Natural killer cell (primary cell): ENCODE results near the gene GGT1. TPM values are rescaled to one million over a fixed set of nuclear protein-coding genes. Genes with fewer than 3 reads are reported as not detected.
"Not testable (repeated sequence)": the region's sequence is repeated elsewhere in the genome, so short reads cannot be mapped to it uniquely, and the experiment has no call there.

Experiments used
- ATAC-seq, 3 donors: fragments of 150-1000 bp in 2 of 3; fragments of 200-7000 bp in 1 of 3; cut with Tn5 transposase; 1 replicate in 1 of 3; 2 replicates in 2 of 3; pipeline ENCODE4 v1.10.0; 2021; ENCODE audit warnings: mild to moderate bottlenecking in 2 of 3, moderate library complexity in 2 of 3
- DNase-seq, 2 donors: peaks; one replicate each; pipeline versions ENCODE4 v3.0.0 to v3.0.0-alpha.2; 2013 to 2021; ENCODE audit warnings: mixed read lengths in 1 of 2
- H3K27ac ChIP-seq: one replicate; pipeline ENCODE4 v1.5.1; 2013; ENCODE audit warnings: mild to moderate bottlenecking, low read length
- H3K27me3 ChIP-seq: one replicate; pipeline ENCODE4 v1.6.1; 2013; ENCODE audit warnings: low read length; ENCODE audit not compliant: control insufficient read depth, insufficient read depth
- H3K36me3 ChIP-seq: one replicate; pipeline ENCODE4 v1.6.1; 2013; ENCODE audit warnings: low read length; ENCODE audit not compliant: control insufficient read depth, insufficient read depth
- H3K4me1 ChIP-seq: one replicate; pipeline ENCODE4 v1.6.1; 2013; ENCODE audit warnings: low read length; ENCODE audit not compliant: control insufficient read depth, insufficient read depth
- H3K4me3 ChIP-seq: one replicate; pipeline ENCODE4 v1.5.1; 2013; ENCODE audit warnings: low read length
- H3K9me3 ChIP-seq: one replicate; pipeline ENCODE4 v1.6.1; 2013; ENCODE audit warnings: low read length; ENCODE audit not compliant: control insufficient read depth, insufficient read depth
- H3K27ac Mint-ChIP-seq, 2 donors: one replicate each; pipeline ENCODE4 v1.8.0; 2022; ENCODE audit warnings: mild to moderate bottlenecking in 2 of 2, mixed read lengths in 2 of 2, moderate library complexity in 1 of 2
- H3K27me3 Mint-ChIP-seq, 2 donors: one replicate each; pipeline ENCODE4 v1.8.0; 2022; ENCODE audit warnings: low read depth in 2 of 2, mixed read lengths in 2 of 2
- H3K36me3 Mint-ChIP-seq: one replicate; pipeline ENCODE4 v1.8.0; 2022; ENCODE audit warnings: mixed read lengths
- H3K4me1 Mint-ChIP-seq, 2 donors: one replicate each; pipeline ENCODE4 v1.8.0; 2022; ENCODE audit warnings: mixed read lengths in 2 of 2
- H3K4me3 Mint-ChIP-seq: one replicate; pipeline ENCODE4 v1.8.0; 2022; ENCODE audit warnings: mild to moderate bottlenecking, moderate library complexity, mixed read lengths
- H3K9me3 Mint-ChIP-seq, 2 donors: one replicate each; pipeline ENCODE4 v1.8.0; 2022; ENCODE audit warnings: mixed read lengths in 2 of 2
- WGBS: methylation state at CpG from one replicate; pipeline ENCODE4 v1.1.7; 2013; ENCODE audit warnings: missing lambda C conversion rate; ENCODE audit not compliant: insufficient coverage; 5-methylcytosine and 5-hydroxymethylcytosine counted together
- intact Hi-C: fragments of 100-400 bp; cut with micrococcal nuclease; formaldehyde crosslinking; loops from one replicate; pipeline ENCODE4 v1.14.2; 2022
- total RNA-seq, 4 donors: library from RNA; stranded (reverse); fragments of 120-200 nt in 1 of 4; gene quantifications; one replicate each; pipeline versions ENCODE4 v1.2.3 to v1.2.4, GENCODE V29; 2013 to 2022

The GGT1 gene
- total RNA-seq, 3 donors from 2014 or later (not counting 1 experiment from before 2014, with no cell fraction given), result 4.0 to 11.9 (median 7.0) TPM

GRCh38 chr22:24606340-24606739 lies 3.3 kb downstream of the GGT1 start:
- H3K4me1 ChIP-seq, result peaks cover 48% of the 10 kb centered on the region
- H3K36me3 Mint-ChIP-seq, H3K9me3 Mint-ChIP-seq, intact Hi-C loops, H3K27me3 Mint-ChIP-seq, H3K27ac Mint-ChIP-seq, DNase-seq, H3K4me3 ChIP-seq, H3K27ac ChIP-seq, H3K27me3 ChIP-seq, H3K4me3 Mint-ChIP-seq, H3K36me3 ChIP-seq, H3K9me3 ChIP-seq, ATAC-seq: not testable (repeated sequence)
- peaks cover 20 to 30% of the 10 kb centered on the region in 2 donors for H3K4me1 Mint-ChIP-seq
- WGBS, result 92% methylated on average over 2 of the region's 2 CpGs

DNA sequence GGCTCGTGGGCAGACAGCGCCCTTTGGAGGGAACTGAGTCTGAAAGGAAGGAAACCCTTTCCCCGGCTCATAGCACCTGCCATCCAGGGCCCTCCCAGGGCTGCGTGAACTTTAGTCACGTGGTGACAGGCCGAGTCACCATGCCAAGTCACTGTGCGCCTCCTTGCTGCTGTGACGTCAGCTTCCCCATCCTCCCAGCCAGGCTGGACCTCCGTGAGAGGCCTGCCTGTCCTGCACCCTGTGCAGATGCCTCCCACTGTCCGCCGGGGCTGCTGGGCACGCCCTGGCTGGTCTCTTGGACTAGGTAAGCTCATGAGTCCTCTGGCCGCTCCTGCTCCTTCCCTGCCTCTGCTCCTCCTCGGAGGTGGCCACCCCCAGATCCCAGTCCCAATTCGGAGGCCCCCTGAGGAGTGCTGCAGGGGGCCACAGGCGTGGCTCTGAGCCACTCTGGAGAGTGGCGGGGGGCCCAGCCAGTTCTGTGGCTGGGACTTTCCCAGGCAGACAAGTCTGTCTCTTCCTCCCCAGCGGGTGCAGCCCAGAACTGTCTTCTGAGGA lies 4.5 kb downstream of the GGT1 start:
- peak overlapping the region; percentile 36 to 81 for H3K27ac Mint-ChIP-seq
- intact Hi-C loops, H3K36me3 ChIP-seq, H3K27me3 Mint-ChIP-seq, H3K9me3 Mint-ChIP-seq, H3K36me3 Mint-ChIP-seq, H3K9me3 ChIP-seq, H3K27me3 ChIP-seq: not testable (repeated sequence)
- peak overlapping the region; percentile 52 for H3K4me3 Mint-ChIP-seq
- H3K4me1 ChIP-seq, result peaks cover 37% of the 10 kb centered on the region
- peaks cover 19 to 20% of the 10 kb centered on the region in 2 donors for H3K4me1 Mint-ChIP-seq
- 52% methylated on average over 18 of the region's 18 CpGs for WGBS
- ATAC-seq, result peak; percentile 37 to 87 (median 56)
- peak overlapping the region; percentile 16 for H3K4me3 ChIP-seq
- H3K27ac ChIP-seq, result peak overlapping the region; percentile 30
- DNase-seq, result peak in 1 of 2 donors; percentile 68

GRCh38 chr22:24608327-24608726 lies 5.3 kb downstream of the GGT1 start:
- H3K27ac ChIP-seq, H3K4me3 ChIP-seq, intact Hi-C loops, H3K9me3 ChIP-seq, H3K9me3 Mint-ChIP-seq, H3K36me3 Mint-ChIP-seq, H3K27me3 Mint-ChIP-seq, H3K27me3 ChIP-seq, ATAC-seq, H3K36me3 ChIP-seq, H3K4me3 Mint-ChIP-seq, H3K27ac Mint-ChIP-seq, DNase-seq: not testable (repeated sequence)
- peaks cover 17% of the 10 kb centered on the region in 2 donors for H3K4me1 Mint-ChIP-seq
- peaks cover 28% of the 10 kb centered on the region for H3K4me1 ChIP-seq
- 91% methylated on average over 6 of the region's 6 CpGs for WGBS

DNA sequence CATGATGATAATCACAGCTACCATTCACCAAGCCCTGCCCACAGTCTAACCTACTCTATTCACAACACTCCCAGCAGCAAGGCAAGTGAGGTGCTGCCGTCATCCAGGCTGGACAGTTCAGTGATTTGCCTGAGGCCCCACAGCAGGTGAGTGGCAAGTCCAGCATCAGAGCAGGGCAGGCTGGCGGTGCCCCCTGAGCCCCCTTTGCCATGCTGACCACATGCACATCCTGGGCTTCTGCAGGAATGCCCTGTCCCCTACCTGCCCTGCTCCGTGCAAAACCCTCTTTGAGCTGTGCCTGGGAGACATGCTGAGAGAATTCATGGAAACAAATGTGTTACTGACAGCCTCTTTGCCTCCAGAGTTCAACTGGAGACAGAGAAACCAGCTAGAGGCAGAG lies 6.9 kb downstream of the GGT1 start:
- DNase-seq, intact Hi-C loops: not testable (repeated sequence)
- WGBS, result 96% methylated on average over 3 of the region's 3 CpGs

DNA sequence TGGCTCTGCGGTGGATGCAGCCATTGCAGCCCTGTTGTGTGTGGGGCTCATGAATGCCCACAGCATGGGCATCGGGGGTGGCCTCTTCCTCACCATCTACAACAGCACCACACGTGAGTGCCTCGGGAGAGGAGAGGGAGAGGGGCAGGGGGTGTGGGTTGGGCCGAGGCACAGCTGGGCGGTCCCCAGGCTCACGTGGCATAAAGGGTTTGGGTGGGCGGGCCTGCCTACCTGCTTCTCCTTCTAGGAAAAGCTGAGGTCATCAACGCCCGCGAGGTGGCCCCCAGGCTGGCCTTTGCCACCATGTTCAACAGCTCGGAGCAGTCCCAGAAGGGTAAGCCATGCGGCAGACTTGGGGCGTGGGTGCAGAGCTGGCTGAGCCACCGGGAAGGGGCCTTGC lies 11.8 kb downstream of the GGT1 start:
- DNase-seq, H3K36me3 ChIP-seq, H3K4me3 Mint-ChIP-seq, H3K27me3 Mint-ChIP-seq, H3K4me3 ChIP-seq, H3K27ac ChIP-seq, intact Hi-C loops, H3K4me1 ChIP-seq, H3K36me3 Mint-ChIP-seq, H3K9me3 Mint-ChIP-seq, H3K27ac Mint-ChIP-seq, H3K27me3 ChIP-seq, ATAC-seq, H3K4me1 Mint-ChIP-seq, H3K9me3 ChIP-seq: not testable (repeated sequence)
- WGBS, result 92% methylated on average over 10 of the region's 15 CpGs

More for the DNA sequence above, 6.9 kb downstream of the GGT1 start:
- H3K9me3 Mint-ChIP-seq, H3K4me3 Mint-ChIP-seq, H3K9me3 ChIP-seq, H3K27ac ChIP-seq, H3K4me3 ChIP-seq, H3K27me3 ChIP-seq, H3K27me3 Mint-ChIP-seq, H3K36me3 Mint-ChIP-seq, ATAC-seq, H3K27ac Mint-ChIP-seq, H3K4me1 Mint-ChIP-seq, H3K36me3 ChIP-seq: not testable (repeated sequence)
- peaks cover 13% of the 10 kb centered on the region for H3K4me1 ChIP-seq

- H3K27ac Mint-ChIP-seq, H3K27ac ChIP-seq, H3K4me1 Mint-ChIP-seq, DNase-seq, intact Hi-C loops, ATAC-seq, H3K36me3 ChIP-seq, H3K4me1 ChIP-seq, H3K9me3 ChIP-seq, H3K4me3 Mint-ChIP-seq, H3K36me3 Mint-ChIP-seq, H3K4me3 ChIP-seq, H3K9me3 Mint-ChIP-seq, H3K27me3 Mint-ChIP-seq, H3K27me3 ChIP-seq: not testable (repeated sequence)
- no CpG with 5 or more reads among the region's 5 CpGs for WGBS
Measured at GRCh38 chr22:24621244-24621643, 18.3 kb downstream of the GGT1 start.

DNA sequence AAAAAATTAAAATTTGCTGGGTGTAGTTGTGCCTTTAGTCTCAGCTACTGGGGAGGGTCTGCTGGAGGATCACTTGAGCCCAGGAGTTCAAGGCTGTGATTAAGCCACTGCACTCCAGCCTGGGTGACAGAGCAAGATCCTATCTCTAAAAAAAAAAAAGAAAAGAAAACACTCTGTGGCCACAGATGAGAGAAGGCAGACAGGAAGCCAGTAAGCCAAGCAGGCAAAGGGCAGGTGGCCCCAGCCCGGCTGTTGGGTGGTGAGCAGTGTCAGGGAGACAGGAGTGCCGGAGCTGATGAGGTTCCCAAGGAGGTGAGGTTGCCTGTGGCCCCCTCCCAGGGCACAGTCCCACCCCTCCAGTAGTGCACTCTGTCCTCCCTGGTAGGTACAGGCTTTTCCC lies 19.6 kb downstream of the GGT1 start:
- H3K4me1 Mint-ChIP-seq, H3K27ac ChIP-seq, H3K4me1 ChIP-seq, H3K9me3 Mint-ChIP-seq, H3K9me3 ChIP-seq, H3K4me3 Mint-ChIP-seq, H3K27me3 Mint-ChIP-seq, H3K27me3 ChIP-seq, H3K36me3 Mint-ChIP-seq, DNase-seq, ATAC-seq, H3K36me3 ChIP-seq, intact Hi-C loops, H3K4me3 ChIP-seq, H3K27ac Mint-ChIP-seq: not testable (repeated sequence)
- WGBS, result 6% methylated on average over 1 of the region's 2 CpGs

DNA sequence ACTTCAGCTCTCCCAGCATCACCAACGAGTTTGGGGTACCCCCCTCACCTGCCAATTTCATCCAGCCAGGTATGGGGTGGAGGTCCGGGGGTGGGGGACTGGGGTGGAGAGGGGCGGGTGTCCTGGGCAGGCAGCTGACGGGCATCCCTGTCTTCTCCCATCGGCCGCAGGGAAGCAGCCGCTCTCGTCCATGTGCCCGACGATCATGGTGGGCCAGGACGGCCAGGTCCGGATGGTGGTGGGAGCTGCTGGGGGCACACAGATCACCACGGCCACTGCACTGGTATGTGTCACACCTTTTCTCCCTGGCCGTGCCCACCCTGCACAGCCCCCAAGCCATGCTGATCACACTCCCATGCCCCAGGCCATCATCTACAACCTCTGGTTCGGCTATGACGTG lies 24.9 kb downstream of the GGT1 start:
- H3K27me3 ChIP-seq, H3K4me1 ChIP-seq, H3K9me3 Mint-ChIP-seq, DNase-seq, H3K27me3 Mint-ChIP-seq, H3K9me3 ChIP-seq, H3K4me3 Mint-ChIP-seq, H3K36me3 ChIP-seq, H3K36me3 Mint-ChIP-seq, H3K27ac ChIP-seq, H3K4me3 ChIP-seq, intact Hi-C loops, H3K4me1 Mint-ChIP-seq, ATAC-seq, H3K27ac Mint-ChIP-seq: not testable (repeated sequence)
- 98% methylated on average over 6 of the region's 16 CpGs for WGBS
